GM10266 (cell line): ENCODE data around the gene DEAF1.

Source experiments
- DNase-seq: peaks from one replicate; pipeline ENCODE4 v3.0.0; 2012; ENCODE audit errors: extremely low spot score
- CTCF ChIP-seq: IDR thresholded peaks from 2 replicates; pipeline ENCODE4 v1.5.1; 2012; ENCODE audit warnings: mild to moderate bottlenecking, low read depth; ENCODE audit not compliant: control insufficient read depth, insufficient read depth; ENCODE audit errors: missing control alignments

The DEAF1 gene

GRCh38 chr11:697811-698311 lies 2.8 kb upstream of the DEAF1 start:
- no peak for DNase-seq
- no peak for TF ChIP-seq CTCF

DNA sequence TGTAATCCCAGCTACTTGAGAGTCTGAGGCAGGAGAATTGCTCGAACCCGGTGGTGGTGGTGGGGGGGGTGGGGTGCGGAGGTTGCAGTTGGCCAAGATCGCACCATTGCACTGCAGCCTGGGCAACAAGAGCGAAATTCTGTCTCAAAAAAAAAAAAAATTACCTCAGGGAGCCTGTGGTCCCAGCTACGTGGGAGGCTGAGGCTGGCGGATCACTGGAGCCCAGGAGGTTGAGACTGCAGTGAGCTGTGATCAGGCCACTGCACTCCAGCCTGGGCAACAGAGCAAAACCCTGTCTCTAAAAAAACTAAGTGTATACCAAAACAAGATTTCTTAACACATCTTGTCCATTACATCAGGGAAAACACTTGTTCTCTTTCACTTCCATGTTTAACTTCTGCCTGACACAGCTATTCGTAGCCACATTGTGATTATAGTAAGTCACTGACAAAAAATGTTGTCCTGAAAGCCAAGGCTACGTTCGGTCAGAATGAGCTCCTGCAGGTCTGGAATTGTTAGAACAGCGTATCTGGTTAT lies 2.0 kb upstream of the DEAF1 start:
- TF ChIP-seq CTCF, result no peak
- DNase-seq, result peak; percentile 63

DNA sequence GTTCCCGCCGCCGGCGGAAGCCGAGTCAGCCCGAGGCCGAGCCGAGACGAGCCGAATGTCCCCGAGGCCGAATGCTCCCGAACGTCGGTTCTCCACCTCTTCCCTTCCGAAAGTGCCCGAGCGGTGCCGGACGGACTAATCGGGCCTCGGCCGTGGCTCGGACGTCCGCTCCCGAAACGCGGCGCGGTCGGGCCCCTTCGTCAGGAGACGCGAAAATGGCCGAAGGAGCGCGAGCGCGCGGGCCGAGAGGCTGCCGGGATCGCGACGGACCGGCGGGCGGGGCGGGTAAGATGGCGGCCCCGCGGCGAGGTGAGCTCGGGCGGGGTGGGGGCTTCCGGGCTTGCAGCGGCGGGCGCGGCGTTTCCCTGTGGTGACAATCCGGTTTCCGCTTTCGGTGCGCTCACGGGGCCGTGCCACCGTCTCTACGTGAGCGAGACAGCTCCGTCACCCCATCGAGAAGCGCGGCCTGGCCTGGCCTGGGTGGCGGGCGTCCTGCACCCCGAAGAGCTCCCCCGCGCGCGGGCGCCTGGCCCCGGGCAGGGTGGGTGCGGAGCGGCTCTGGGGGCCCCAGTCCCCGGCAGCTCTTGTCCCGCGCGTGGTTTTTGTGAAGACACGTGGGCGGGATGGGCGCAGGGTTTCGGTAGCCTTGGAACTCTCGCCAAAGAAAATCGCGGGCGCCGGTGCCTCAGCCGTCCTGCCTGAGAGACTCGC lies 671 bp upstream of the DEAF1 start, which contains the start of gene TMEM80:
Gene TMEM80 (plus strand): TSS at position 279 of the 711 bp plus-strand sequence. CDS start 12 bp downstream, at position 291.
- DNase-seq, result peak; percentile 97
- TF ChIP-seq CTCF, result no peak

DNA sequence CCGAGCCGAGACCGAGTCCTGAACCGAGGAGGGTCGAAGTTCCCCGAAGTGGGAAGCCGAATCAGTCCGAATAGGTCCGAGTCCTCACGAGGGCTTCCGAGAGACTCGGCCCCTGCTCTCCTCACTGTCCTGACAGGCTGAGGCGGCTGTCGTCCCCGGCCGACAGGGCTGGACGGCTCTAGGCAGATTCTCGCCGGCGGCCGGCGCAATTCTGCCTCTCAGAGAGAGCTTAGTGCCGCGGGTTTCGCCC lies 191 bp upstream of the DEAF1 start:
- DNase-seq, result no peak
- no peak for TF ChIP-seq CTCF

- TF ChIP-seq CTCF, result no peak
- no peak for DNase-seq
These were observed 997 bp downstream of the DEAF1 start for GRCh38 chr11:693887-694562.

GRCh38 chr11:693415-693831 lies 1.6 kb downstream of the DEAF1 start:
- no peak for DNase-seq
- TF ChIP-seq CTCF, result no peak

- TF ChIP-seq CTCF, result no peak
- no peak for DNase-seq
These were observed 2.1 kb downstream of the DEAF1 start for GRCh38 chr11:692824-693414.
